Suprapubic skin (tissue), 4 donors: ENCODE results near the gene CALCA. TPM values are rescaled to one million over a fixed set of nuclear protein-coding genes. Genes with fewer than 3 reads are reported as not detected.

Experiments used
- DNase-seq, 2 donors: peaks; one replicate each; pipeline ENCODE4 v3.0.0-alpha.2; 2019; ENCODE audit warnings: low spot score in 2 of 2
- H3K27ac ChIP-seq: fragments of 200-600 bp; sonication (generic); one replicate; pipeline ENCODE4 v1.5.1; 2019
- H3K27me3 ChIP-seq: fragments of 200-600 bp; sonication (generic); one replicate; pipeline ENCODE4 v1.5.1; 2019
- H3K36me3 ChIP-seq: fragments of 200-600 bp; sonication (generic); one replicate; pipeline ENCODE4 v1.5.1; 2019
- H3K4me1 ChIP-seq: fragments of 200-600 bp; sonication (generic); one replicate; pipeline ENCODE4 v1.5.1; 2019
- H3K4me3 ChIP-seq: fragments of 200-600 bp; sonication (generic); one replicate; pipeline ENCODE4 v1.5.1; 2019; ENCODE audit warnings: mild to moderate bottlenecking
- H3K9me3 ChIP-seq: fragments of 200-600 bp; sonication (generic); one replicate; pipeline ENCODE4 v1.5.1; 2019
- CTCF ChIP-seq, 2 donors: fragments of 200-600 bp in 1 of 2; fragments of 450-650 bp in 1 of 2; sonication (generic) in 1 of 2; IDR thresholded peaks; one replicate each; pipeline ENCODE4 v1.5.1; 2016 to 2019; ENCODE audit warnings: antibody characterized with exemption in 2 of 2, mild to moderate bottlenecking in 1 of 2, moderate library complexity in 1 of 2
- EP300 ChIP-seq: sonication (generic); formaldehyde crosslinking; IDR thresholded peaks from one replicate; pipeline ENCODE4 v1.6.1; 2017; ENCODE audit warnings: antibody characterized with exemption
- POLR2A ChIP-seq, 2 donors: fragments of 450-650 bp; IDR thresholded peaks; one replicate each; pipeline ENCODE4 v1.6.1; 2017; ENCODE audit warnings: antibody characterized with exemption in 2 of 2, mild to moderate bottlenecking in 2 of 2, moderate library complexity in 2 of 2
- POLR2AphosphoS5 ChIP-seq, 3 donors: sonication (generic); formaldehyde crosslinking; IDR thresholded peaks; one replicate each; pipeline ENCODE4 v1.6.1; 2017; ENCODE audit warnings: antibody characterized with exemption in 3 of 3
- WGBS: methylation state at CpG from one replicate; pipeline ENCODE4 v1.1.5; 2018; 5-methylcytosine and 5-hydroxymethylcytosine counted together
- total RNA-seq, 4 donors: library from RNA; depleted of rRNA; stranded (reverse); fragments of >200 nt; gene quantifications; one replicate each; pipeline ENCODE4 v1.1.0, GENCODE V29; 2016

Gene CALCA
- total RNA-seq, 4 donors from 2014 or later: not detected

GRCh38 chr11:14956111-14956510 is 16.0 kb downstream of the CALCA start:
- no peak overlapping the region for H3K4me3 ChIP-seq
- H3K4me1 ChIP-seq: no peaks in the 10 kb centered on the region
- TF ChIP-seq EP300 (no peak), POLR2A (IDR thresholded peaks at IDR 0.05) (no peak), CTCF (IDR thresholded peaks at IDR 0.05) (no peak), POLR2AphosphoS5 (IDR thresholded peaks at IDR 0.05) (no peak)
- no peak for DNase-seq
- WGBS: 84% methylated on average over 2 of the region's 2 CpGs
- H3K9me3 ChIP-seq: no peaks in the 10 kb centered on the region
- no peaks in the 10 kb centered on the region for H3K27me3 ChIP-seq
- H3K36me3 ChIP-seq: no peaks in the 10 kb centered on the region
- H3K27ac ChIP-seq: no peak overlapping the region

GRCh38 chr11:14954581-14954980 is 17.6 kb downstream of the CALCA start:
- DNase-seq: no peak
- no peaks in the 10 kb centered on the region for H3K4me1 ChIP-seq
- H3K9me3 ChIP-seq: no peaks in the 10 kb centered on the region
- no peaks in the 10 kb centered on the region for H3K27me3 ChIP-seq
- H3K27ac ChIP-seq: no peak overlapping the region
- no peak for TF ChIP-seq POLR2A (IDR thresholded peaks at IDR 0.05)
- TF ChIP-seq EP300: no peak
- TF ChIP-seq CTCF (IDR thresholded peaks at IDR 0.05): no peak
- no peak for TF ChIP-seq POLR2AphosphoS5 (IDR thresholded peaks at IDR 0.05)
- H3K4me3 ChIP-seq: no peak overlapping the region
- no peaks in the 10 kb centered on the region for H3K36me3 ChIP-seq

- H3K27me3 ChIP-seq: no peaks in the 10 kb centered on the region
- TF ChIP-seq CTCF (IDR thresholded peaks at IDR 0.05) (no peak), POLR2AphosphoS5 (IDR thresholded peaks at IDR 0.05) (no peak), EP300 (no peak), POLR2A (IDR thresholded peaks at IDR 0.05) (no peak)
- H3K36me3 ChIP-seq: no peaks in the 10 kb centered on the region
- H3K9me3 ChIP-seq: no peaks in the 10 kb centered on the region
- no peak overlapping the region for H3K4me3 ChIP-seq
- H3K27ac ChIP-seq: no peak overlapping the region
- no peak for DNase-seq
- H3K4me1 ChIP-seq: no peaks in the 10 kb centered on the region
Observed at GRCh38 chr11:14953904-14954303, 18.2 kb downstream of the CALCA start.

GRCh38 chr11:14949437-14950147 is 22.6 kb downstream of the CALCA start:
- TF ChIP-seq POLR2A (IDR thresholded peaks at IDR 0.05) (no peak), CTCF (IDR thresholded peaks at IDR 0.05) (no peak), EP300 (no peak), POLR2AphosphoS5 (IDR thresholded peaks at IDR 0.05) (no peak)
- Histone ChIP-seq H3K9me3 (no peaks in the 10 kb centered on the region), H3K4me1 (no peaks in the 10 kb centered on the region), H3K27ac (no peak overlapping the region), H3K36me3 (no peaks in the 10 kb centered on the region), H3K27me3 (no peaks in the 10 kb centered on the region), H3K4me3 (no peak overlapping the region)
- no peak for DNase-seq
- 77% methylated on average over 4 of the region's 4 CpGs for WGBS

GRCh38 chr11:14942745-14943144 is 29.4 kb downstream of the CALCA start:
- no peaks in the 10 kb centered on the region for H3K36me3 ChIP-seq
- WGBS: 68% methylated on average over 3 of the region's 3 CpGs
- H3K4me1 ChIP-seq: no peaks in the 10 kb centered on the region
- no peak overlapping the region for H3K4me3 ChIP-seq
- no peak overlapping the region for H3K27ac ChIP-seq
- no peak for DNase-seq
- TF ChIP-seq POLR2A (IDR thresholded peaks at IDR 0.05): no peak
- no peak for TF ChIP-seq POLR2AphosphoS5 (IDR thresholded peaks at IDR 0.05)
- TF ChIP-seq CTCF (IDR thresholded peaks at IDR 0.05): no peak
- TF ChIP-seq EP300: no peak
- H3K27me3 ChIP-seq: no peaks in the 10 kb centered on the region
- no peaks in the 10 kb centered on the region for H3K9me3 ChIP-seq
